Head of caudate nucleus (tissue), 42 donors: Measurements from ENCODE around the gene LGMN.
A peak's percentile ranks its signal among the peaks of the same experiment; 100 is the strongest.

Experiments used
- DNase-seq, 42 donors: peaks; one replicate each; pipeline versions ENCODE4 v3.0.0 to v3.0.0-alpha.2; 2020 to 2021; ENCODE audit warnings: mixed read lengths in 7 of 42
- intact Hi-C: fragments of 100-400 bp; cut with DNase I; formaldehyde crosslinking; loops from one replicate; pipeline ENCODE4 v1.15.0; 2022

The LGMN gene

GRCh38 chr14:92706386-92706785 lies 42.0 kb downstream of the LGMN start:
- intact Hi-C loops: no loop called here
- DNase-seq: no peak

- intact Hi-C loops: no loop called here
- no peak for DNase-seq
These were observed 43.6 kb downstream of the LGMN start for GRCh38 chr14:92704821-92705220.

GRCh38 chr14:92704036-92704804 lies 44.2 kb downstream of the LGMN start:
- intact Hi-C loops: no loop called here
- DNase-seq: peak in 32 of 42 donors; percentile 21 to 81 (median 47)

- DNase-seq: no peak
- intact Hi-C loops: no loop called here
These were observed 44.9 kb downstream of the LGMN start for GRCh38 chr14:92703516-92703915.

GRCh38 chr14:92702441-92702918 lies 45.9 kb downstream of the LGMN start:
- intact Hi-C loops: no loop called here
- peak in 8 of 42 donors; percentile 26 to 51 (median 36) for DNase-seq

- DNase-seq: no peak
These were observed 46.6 kb downstream of the LGMN start for GRCh38 chr14:92701826-92702225.

GRCh38 chr14:92698393-92698792 lies 50.0 kb downstream of the LGMN start:
- no peak for DNase-seq
- intact Hi-C loops: no loop called here

More at GRCh38 chr14:92701826-92702225, 46.6 kb downstream of the LGMN start:
- intact Hi-C loops: no loop called here

- intact Hi-C loops: no loop called here
- no peak for DNase-seq
These were observed 52.1 kb downstream of the LGMN start for GRCh38 chr14:92696366-92696765.

GRCh38 chr14:92695562-92695961 lies 52.9 kb downstream of the LGMN start:
- intact Hi-C loops: no loop called here
- no peak for DNase-seq

- DNase-seq: no peak
- intact Hi-C loops: no loop called here
These were observed 53.6 kb downstream of the LGMN start for GRCh38 chr14:92694807-92695206.

- no peak for DNase-seq
- intact Hi-C loops: no loop called here
These were observed 54.2 kb downstream of the LGMN start for GRCh38 chr14:92693998-92694795.

GRCh38 chr14:92692822-92693226 lies 55.6 kb downstream of the LGMN start:
- DNase-seq: peak in 19 of 42 donors; percentile 30 to 72 (median 44)
- intact Hi-C loops: no loop called here

- DNase-seq: peak in 1 of 42 donors; percentile 27
- intact Hi-C loops: no loop called here
These were observed 58.0 kb downstream of the LGMN start for GRCh38 chr14:92690171-92691011.

GRCh38 chr14:92688434-92689375 lies 59.7 kb downstream of the LGMN start:
- intact Hi-C loops: loop anchor here (10.0 kb wide), 1 partner anchor 96 kb away; no protein-coding TSS in a partner anchor
- DNase-seq: no peak

GRCh38 chr14:92687681-92688433 lies 60.6 kb downstream of the LGMN start:
- DNase-seq: no peak
- intact Hi-C loops: loop anchor here (10.0 kb wide), 1 partner anchor 97 kb away; no protein-coding TSS in a partner anchor

- DNase-seq: peak; percentile 48 to 94 (median 82)
- intact Hi-C loops: loop anchor here (10.0 kb wide), 1 partner anchor 98 kb away; no protein-coding TSS in a partner anchor
These were observed 61.5 kb downstream of the LGMN start for GRCh38 chr14:92686900-92687427.

GRCh38 chr14:92686411-92686899 lies 62.0 kb downstream of the LGMN start:
- DNase-seq: no peak
- intact Hi-C loops: loop anchor here (10.0 kb wide), 1 partner anchor 98 kb away; no protein-coding TSS in a partner anchor
